HG03520 (cell line): ENCODE measurements around the gene RPS6KA2.

ENCODE experiments used
- ATAC-seq: cut with Tn5 transposase; IDR thresholded peaks from one replicate; pipeline ENCODE4 v1.9.1; 2021; ENCODE audit warnings: mild to moderate bottlenecking, moderate library complexity; ENCODE audit not compliant: unreplicated experiment

RPS6KA2 gene

DNA sequence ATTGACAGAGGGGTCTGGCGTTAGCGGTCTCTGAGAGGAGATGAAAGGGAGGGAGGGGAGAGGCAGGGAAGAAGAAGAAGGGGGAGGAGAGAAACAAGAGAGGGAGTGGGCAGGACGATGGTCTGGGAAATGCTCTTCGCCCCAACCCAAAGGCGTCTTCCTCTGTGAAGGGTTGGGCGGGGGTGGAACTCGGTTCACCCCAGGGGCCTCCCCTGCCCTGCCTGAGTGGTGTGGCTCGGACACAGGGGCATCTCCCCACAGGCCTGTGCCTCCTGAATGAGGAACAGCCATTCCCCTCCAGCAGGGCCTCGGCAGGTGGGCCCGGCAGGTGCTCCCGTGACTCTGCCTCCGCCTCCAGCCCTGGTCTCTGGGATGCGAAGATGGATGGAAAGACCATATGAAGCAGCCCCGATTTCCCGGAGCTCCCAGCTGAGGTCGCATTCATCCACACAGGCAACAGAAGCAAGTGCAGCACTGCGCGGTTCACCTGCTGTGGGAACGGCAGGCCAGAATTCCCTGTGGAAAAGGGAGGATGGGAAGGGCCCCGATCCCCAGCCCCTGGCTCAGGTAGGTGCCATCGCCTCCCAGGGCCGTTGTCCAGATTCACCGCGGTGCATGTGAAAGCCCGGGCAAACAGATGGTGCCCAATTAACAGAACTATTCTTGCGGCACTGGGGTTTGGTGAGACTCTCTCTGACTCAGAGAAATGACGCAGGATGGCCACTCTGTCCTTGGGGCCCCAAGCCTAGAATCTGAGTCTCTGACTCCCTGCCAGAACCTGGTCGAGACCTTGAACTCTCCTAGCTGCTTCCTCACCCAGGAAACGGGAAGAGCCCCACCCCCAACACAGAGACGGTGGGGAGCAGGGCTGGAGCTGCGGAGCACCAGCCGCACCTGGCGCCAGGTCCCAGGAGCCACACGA, 29.4 kb upstream of the RPS6KA2 start:
- no peak for ATAC-seq

DNA sequence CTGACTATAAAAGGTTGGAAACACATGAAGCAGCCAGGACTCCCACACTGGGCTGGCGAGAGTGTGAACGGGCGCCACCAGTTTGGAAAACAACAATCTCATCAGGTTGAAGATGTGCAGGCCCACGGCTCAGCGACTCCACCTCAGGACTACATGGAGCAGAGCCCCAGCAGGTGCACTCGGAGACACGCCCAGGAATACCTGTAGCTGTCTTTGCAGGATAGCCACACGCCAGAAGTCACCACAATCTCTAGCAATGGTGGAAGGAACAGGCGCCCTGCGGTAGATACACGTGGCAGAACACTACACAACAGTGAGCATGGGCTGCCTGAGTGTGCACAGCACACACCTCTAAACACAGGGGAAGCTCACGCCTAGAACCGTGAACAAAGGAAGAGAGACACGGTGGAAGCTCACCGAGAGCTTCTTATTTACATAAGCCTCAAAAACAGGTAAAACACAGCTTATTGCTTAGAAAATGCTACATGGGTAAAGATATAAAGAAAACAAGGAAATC, 28.7 kb upstream of the RPS6KA2 start:
- no peak for ATAC-seq

GRCh38 chr6:166655251-166655650, 28.2 kb upstream of the RPS6KA2 start:
- ATAC-seq: no peak

- ATAC-seq: no peak
These were observed 27.5 kb upstream of the RPS6KA2 start for GRCh38 chr6:166654573-166654972.

GRCh38 chr6:166653639-166653941, 26.5 kb upstream of the RPS6KA2 start:
- ATAC-seq: no peak

GRCh38 chr6:166650824-166651807, 24.1 kb upstream of the RPS6KA2 start:
- no peak for ATAC-seq

- ATAC-seq: no peak
These were observed 23.0 kb upstream of the RPS6KA2 start for GRCh38 chr6:166650047-166650446.

GRCh38 chr6:166648846-166649245, 21.8 kb upstream of the RPS6KA2 start:
- no peak for ATAC-seq

DNA sequence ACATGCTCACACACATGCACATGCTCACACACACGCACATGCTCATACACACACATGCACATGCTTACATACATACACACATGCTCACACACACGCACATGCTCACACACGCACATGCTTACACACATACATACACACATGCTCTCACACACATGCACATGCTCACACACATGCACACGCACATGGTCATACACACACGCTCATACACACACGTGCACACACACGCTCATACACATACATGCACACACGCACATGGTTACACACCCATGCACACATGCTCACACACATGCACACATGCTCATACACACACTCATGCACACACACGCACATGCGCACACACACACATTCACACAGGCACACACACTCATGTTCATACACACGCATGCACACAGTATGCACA, 20.8 kb upstream of the RPS6KA2 start:
- no peak for ATAC-seq

DNA sequence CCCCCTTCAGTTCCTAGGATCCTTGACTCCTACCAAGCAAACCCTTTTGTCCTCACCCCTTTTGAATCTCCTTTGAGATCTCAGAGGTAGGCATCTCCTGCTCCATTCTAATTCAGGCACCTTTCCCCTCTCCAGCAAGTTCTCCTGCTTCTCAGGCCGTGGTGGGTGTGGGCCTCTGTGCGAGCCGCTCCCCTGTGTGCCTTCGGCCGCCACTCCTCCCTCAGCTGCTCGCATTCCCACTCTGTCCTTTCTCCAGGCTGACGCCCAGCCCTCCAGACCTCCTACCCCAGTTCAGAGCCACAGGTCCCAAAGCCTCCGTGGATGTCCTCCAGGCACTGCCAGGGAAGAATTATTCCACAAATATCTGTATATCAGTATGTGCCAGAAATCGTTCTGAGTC, 19.7 kb upstream of the RPS6KA2 start:
- no peak for ATAC-seq

DNA sequence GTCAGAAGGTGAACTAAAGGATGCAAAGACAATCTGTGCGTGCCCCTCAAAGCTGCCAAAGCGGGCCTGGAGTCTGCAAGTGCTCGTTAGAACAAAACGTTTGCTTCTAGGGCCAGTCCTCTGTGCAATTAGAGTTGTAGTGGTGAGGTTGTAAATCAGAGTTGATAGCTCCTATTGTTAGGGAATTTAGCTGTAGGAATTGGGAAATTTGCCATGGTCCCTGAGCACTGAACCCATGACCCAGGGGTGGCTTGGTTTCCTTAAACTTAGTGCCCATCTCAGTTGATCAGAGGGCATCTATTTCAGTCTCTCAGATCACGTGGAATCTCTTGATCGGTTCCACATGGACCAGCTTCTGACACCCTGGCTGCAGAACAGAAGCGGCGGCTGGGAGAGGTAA, 18.8 kb upstream of the RPS6KA2 start:
- no peak for ATAC-seq

DNA sequence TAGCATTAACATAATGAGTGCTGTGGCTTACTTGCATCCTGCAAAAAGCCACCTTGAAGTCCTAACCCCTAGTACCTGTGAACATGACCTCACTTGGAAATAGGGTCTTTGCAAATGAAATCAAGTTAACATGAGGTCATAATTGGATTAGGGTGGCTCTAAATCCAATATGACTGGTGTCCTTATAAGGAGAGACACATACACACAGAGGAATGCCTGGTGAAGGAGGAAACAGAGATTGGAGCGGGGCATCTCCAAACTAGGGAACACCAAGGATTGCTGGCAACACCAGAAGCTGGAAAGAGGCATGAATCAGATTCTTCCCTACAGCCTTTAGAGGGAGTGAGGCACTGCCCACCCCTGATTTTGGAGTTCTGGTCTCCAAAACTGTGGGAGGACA, 17.6 kb upstream of the RPS6KA2 start:
- ATAC-seq: no peak

- no peak for ATAC-seq
These were observed 17.0 kb upstream of the RPS6KA2 start for GRCh38 chr6:166643891-166644590.

GRCh38 chr6:166642646-166643045, 15.6 kb upstream of the RPS6KA2 start:
- no peak for ATAC-seq

GRCh38 chr6:166640342-166641043, 13.4 kb upstream of the RPS6KA2 start:
- ATAC-seq: no peak

DNA sequence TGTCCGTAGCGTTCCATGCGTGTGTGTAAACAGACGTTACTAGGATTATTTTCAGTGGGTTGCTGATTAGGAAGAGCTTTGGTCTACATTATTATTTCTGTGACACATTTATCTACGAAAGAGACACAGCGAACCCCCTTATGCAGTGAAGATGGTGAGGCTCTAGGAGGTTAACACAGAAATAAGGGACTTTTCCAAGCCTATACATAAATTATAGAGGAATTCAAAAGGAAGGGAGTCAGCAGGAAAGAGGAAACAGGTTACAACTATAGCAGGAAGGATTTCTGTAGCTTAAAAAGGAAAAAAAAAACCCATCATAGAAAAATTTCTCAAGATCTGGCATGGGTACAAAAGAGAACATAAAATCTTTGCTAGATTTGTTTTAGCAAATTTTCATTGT, 12.9 kb upstream of the RPS6KA2 start:
- no peak for ATAC-seq

GRCh38 chr6:166638573-166638964, 11.5 kb upstream of the RPS6KA2 start:
- no peak for ATAC-seq

- no peak for ATAC-seq
These were observed 10.9 kb upstream of the RPS6KA2 start for GRCh38 chr6:166637812-166638572.

- no peak for ATAC-seq
These were observed 9.9 kb upstream of the RPS6KA2 start for GRCh38 chr6:166636934-166637333.
